HAP-1 (cell line): ENCODE data around the gene ANKLE2.
"Not testable (repeated sequence)": the region's sequence is repeated elsewhere in the genome, so short reads cannot be mapped to it uniquely, and the experiment has no call there.

ENCODE experiments used
- DNase-seq, 2 experiments: peaks; one replicate each; pipeline ENCODE4 v3.0.0-alpha.2; 2016 to 2020; ENCODE audit warnings: low spot score in 2 of 2
- H3K27me3 ChIP-seq: fragments of 250-450 bp; sonication (Bioruptor Pico); 2 replicates; pipeline ENCODE4 v1.5.1; 2020; ENCODE audit warnings: low read depth, mild to moderate bottlenecking, moderate library complexity
- H3K36me3 ChIP-seq: fragments of 250-450 bp; sonication (Bioruptor Pico); replicated peaks from 2 replicates; pipeline ENCODE4 v1.5.1; 2020; ENCODE audit warnings: mild to moderate bottlenecking
- H3K4me1 ChIP-seq: fragments of 250-450 bp; sonication (Bioruptor Pico); 2 replicates; pipeline ENCODE4 v1.5.1; 2020; ENCODE audit warnings: mild to moderate bottlenecking
- H3K4me3 ChIP-seq: fragments of 250-450 bp; sonication (Bioruptor Pico); 2 replicates; pipeline ENCODE4 v1.5.1; 2020; ENCODE audit warnings: mild to moderate bottlenecking, moderate library complexity
- H3K9me3 ChIP-seq: fragments of 250-450 bp; sonication (Bioruptor Pico); 2 replicates; pipeline ENCODE4 v1.5.1; 2020; ENCODE audit warnings: mild to moderate bottlenecking, moderate library complexity
- in situ Hi-C: fragments of 300-500 bp; cut with MboI; formaldehyde crosslinking; loops from 3 replicates; pipeline ENCODE4 v1.14.3; 2020; ENCODE audit warnings: low sequenced_read_pairs, inconsistent platforms, mixed read lengths

Gene ANKLE2

GRCh38 chr12:132788375-132789098 is 26.9 kb upstream of the ANKLE2 start:
- peaks cover 46% of the 10 kb centered on the region for H3K36me3 ChIP-seq
- in situ Hi-C loops, result no loop called here
- no peaks in the 10 kb centered on the region for H3K4me1 ChIP-seq
- no peak overlapping the region for H3K4me3 ChIP-seq
- peak in 1 of 2 experiments; percentile 23 for DNase-seq
- H3K9me3 ChIP-seq, result no peaks in the 10 kb centered on the region
- H3K27me3 ChIP-seq, result no peaks in the 10 kb centered on the region

- Histone ChIP-seq H3K4me1 (no peaks in the 10 kb centered on the region), H3K9me3 (no peaks in the 10 kb centered on the region), H3K27me3 (no peaks in the 10 kb centered on the region), H3K36me3 (peaks cover 53% of the 10 kb centered on the region), H3K4me3 (no peak overlapping the region)
- DNase-seq, result no peak
- in situ Hi-C loops, result no loop called here
These were observed 26.2 kb upstream of the ANKLE2 start for GRCh38 chr12:132787877-132788276.

- Histone ChIP-seq H3K36me3 (peaks cover 65% of the 10 kb centered on the region), H3K4me1 (no peaks in the 10 kb centered on the region), H3K4me3 (no peak overlapping the region), H3K27me3 (no peaks in the 10 kb centered on the region), H3K9me3 (no peaks in the 10 kb centered on the region)
- in situ Hi-C loops, result no loop called here
- no peak for DNase-seq
These were observed 24.6 kb upstream of the ANKLE2 start for GRCh38 chr12:132786192-132786591.

DNA sequence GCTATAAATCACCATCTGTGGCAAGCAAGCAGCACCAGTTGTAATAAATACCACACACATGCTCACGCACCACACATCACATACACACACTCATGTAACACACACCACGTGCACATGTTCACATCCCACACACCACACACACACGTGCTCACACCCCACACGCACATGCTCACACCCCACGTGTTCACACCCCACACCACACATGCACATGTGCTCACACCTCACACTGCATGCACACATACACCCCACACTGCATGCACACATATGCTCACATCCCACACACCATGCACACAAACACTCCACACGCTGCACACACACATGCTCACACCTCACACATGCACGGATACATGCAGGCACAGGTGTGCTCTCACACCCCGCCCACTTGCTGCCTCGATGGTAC is 22.9 kb upstream of the ANKLE2 start:
- Histone ChIP-seq H3K4me3 (no peak overlapping the region), H3K9me3 (no peaks in the 10 kb centered on the region), H3K27me3 (no peaks in the 10 kb centered on the region), H3K36me3 (peaks cover 66% of the 10 kb centered on the region), H3K4me1 (no peaks in the 10 kb centered on the region)
- in situ Hi-C loops, result no loop called here
- no peak for DNase-seq

GRCh38 chr12:132783917-132784531 is 22.4 kb upstream of the ANKLE2 start:
- in situ Hi-C loops, result no loop called here
- H3K4me3 ChIP-seq, result no peak overlapping the region
- H3K9me3 ChIP-seq, result no peaks in the 10 kb centered on the region
- H3K27me3 ChIP-seq, result no peaks in the 10 kb centered on the region
- no peak for DNase-seq
- peaks cover 61% of the 10 kb centered on the region for H3K36me3 ChIP-seq
- no peaks in the 10 kb centered on the region for H3K4me1 ChIP-seq

- no peak for DNase-seq
- H3K9me3 ChIP-seq, result no peaks in the 10 kb centered on the region
- H3K36me3 ChIP-seq, result peaks cover 64% of the 10 kb centered on the region
- in situ Hi-C loops, result no loop called here
- H3K27me3 ChIP-seq, result no peaks in the 10 kb centered on the region
- H3K4me3 ChIP-seq, result no peak overlapping the region
- no peaks in the 10 kb centered on the region for H3K4me1 ChIP-seq
These were observed 20.3 kb upstream of the ANKLE2 start for GRCh38 chr12:132781938-132782337.

DNA sequence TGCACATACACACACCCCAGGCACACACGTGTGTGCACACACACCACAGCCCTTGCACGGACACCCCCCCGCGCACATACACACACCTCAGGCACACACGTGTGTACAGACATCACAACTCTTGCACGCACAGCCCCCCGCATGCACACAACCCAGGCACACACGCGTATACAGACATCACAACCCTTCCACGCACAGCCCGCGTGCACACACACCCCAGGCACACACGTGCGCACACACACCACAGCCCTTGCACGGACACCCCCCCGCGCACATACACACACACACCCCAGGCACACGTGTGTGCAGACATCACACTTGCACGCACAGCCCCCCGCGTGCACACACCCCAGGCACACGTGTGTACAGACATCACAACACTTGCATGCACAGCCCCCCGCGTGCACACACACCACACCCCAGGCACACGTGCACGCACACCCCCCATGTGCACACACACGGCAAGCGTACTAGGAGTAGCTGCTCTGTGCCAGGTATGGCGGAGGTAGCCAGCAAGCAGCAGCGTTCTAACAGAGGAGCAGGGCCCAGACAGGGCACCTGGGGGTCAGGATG is 18.2 kb upstream of the ANKLE2 start:
- no peak overlapping the region for H3K4me3 ChIP-seq
- in situ Hi-C loops, result no loop called here
- no peaks in the 10 kb centered on the region for H3K9me3 ChIP-seq
- peaks cover 61% of the 10 kb centered on the region for H3K36me3 ChIP-seq
- no peaks in the 10 kb centered on the region for H3K4me1 ChIP-seq
- no peak for DNase-seq
- no peaks in the 10 kb centered on the region for H3K27me3 ChIP-seq

DNA sequence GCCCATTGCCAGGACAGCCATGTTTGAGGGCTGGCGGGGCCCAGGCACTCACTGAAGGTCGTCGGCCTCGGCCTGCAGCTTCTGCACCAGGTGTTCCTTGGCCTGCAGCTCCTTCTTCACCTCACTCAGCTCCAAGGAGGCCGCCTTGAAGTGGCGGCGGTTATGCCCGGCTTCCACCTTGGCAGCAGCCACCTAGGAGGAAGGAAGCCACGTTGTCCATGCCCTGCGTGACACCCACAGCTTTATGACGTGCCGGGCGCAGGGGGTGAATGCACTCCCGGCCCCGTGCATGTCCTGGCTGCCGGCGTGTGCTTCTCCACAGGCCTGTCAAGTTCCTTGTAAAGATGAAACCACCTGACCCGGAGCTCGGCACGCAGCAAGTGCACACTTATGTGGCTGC is 16.0 kb upstream of the ANKLE2 start:
- Histone ChIP-seq H3K4me1 (no peaks in the 10 kb centered on the region), H3K4me3 (no peak overlapping the region), H3K9me3 (no peaks in the 10 kb centered on the region), H3K36me3 (peaks cover 59% of the 10 kb centered on the region), H3K27me3 (no peaks in the 10 kb centered on the region)
- in situ Hi-C loops, result no loop called here
- DNase-seq, result no peak

DNA sequence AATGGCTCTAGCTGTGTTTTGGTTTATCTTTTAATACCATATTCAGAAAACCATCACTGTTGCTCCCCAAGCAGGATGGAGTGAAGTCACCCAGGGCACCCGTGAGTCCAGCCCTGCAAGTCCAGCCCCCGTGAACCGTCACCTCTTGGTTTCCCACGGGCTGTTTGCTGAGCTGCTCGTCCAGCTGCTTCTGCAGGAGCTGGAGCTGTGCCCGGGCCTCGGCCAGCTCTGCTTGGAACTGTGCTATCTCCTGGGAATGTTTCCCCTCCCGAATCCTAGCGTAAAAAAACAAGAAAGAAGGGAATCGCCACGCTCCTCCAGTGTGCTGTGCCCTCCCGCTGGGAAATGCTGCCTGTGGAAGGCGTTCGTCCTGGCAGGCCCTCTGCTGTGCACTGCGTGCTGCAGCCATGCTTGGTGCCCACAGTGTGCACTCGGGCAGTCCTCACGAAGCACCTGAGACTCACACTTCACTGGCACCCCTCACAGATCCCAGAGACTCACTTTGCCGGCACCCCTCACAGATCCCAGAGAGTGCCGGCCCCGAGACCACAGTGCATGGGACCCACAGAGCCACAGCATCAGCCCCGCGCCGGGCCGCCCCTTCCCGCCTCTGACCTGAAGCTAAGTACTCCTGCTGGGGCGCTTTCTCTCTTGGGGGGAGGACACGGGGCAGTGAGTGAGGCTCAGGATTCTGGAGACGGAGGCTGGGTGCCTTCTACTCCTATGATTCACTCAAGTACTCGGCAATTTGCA is 15.4 kb upstream of the ANKLE2 start:
- in situ Hi-C loops, result no loop called here
- Histone ChIP-seq H3K36me3 (peaks cover 56% of the 10 kb centered on the region), H3K27me3 (no peaks in the 10 kb centered on the region), H3K9me3 (no peaks in the 10 kb centered on the region), H3K4me1 (no peaks in the 10 kb centered on the region), H3K4me3 (no peak overlapping the region)
- DNase-seq, result no peak

GRCh38 chr12:132776230-132776625 is 14.6 kb upstream of the ANKLE2 start:
- H3K36me3 ChIP-seq, result peaks cover 49% of the 10 kb centered on the region
- DNase-seq, H3K9me3 ChIP-seq, H3K4me3 ChIP-seq, H3K4me1 ChIP-seq, H3K27me3 ChIP-seq, in situ Hi-C loops: not testable (repeated sequence)

GRCh38 chr12:132775502-132776229 is 14.0 kb upstream of the ANKLE2 start:
- no peak for DNase-seq
- H3K27me3 ChIP-seq, result no peaks in the 10 kb centered on the region
- in situ Hi-C loops, result no loop called here
- peaks cover 48% of the 10 kb centered on the region for H3K36me3 ChIP-seq
- no peaks in the 10 kb centered on the region for H3K9me3 ChIP-seq
- no peak overlapping the region for H3K4me3 ChIP-seq
- no peaks in the 10 kb centered on the region for H3K4me1 ChIP-seq

DNA sequence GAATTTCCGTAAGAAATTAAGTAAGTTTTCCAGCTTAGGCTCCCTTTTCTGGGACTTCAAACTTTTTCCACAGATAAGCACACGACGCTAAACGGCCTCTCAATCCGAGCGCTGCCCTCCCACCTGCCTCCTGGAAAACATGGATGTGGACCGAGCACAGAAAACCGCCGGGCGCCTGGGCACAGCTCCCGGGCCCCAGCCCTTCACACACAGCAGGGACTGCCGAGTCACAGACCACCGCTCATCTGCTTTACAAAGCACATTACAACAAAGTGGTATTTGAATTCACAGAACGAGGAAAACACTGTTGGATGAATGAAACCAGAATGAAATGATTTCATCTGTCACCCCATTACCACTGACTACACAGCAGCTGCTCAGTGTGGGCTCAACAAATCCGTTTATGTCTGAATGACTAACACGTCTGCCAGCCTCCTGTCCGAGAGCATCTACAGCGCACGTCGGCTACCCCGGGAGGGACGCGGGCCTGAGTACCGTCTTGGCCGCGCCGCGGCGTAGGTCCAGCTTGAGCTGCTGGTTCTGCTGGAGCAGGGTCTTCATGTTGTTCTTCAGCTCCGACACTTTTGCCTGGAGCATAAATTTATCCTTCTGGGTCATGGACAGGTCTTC is 13.1 kb upstream of the ANKLE2 start:
- no peaks in the 10 kb centered on the region for H3K9me3 ChIP-seq
- DNase-seq, result no peak
- no peak overlapping the region for H3K4me3 ChIP-seq
- in situ Hi-C loops, result no loop called here
- H3K27me3 ChIP-seq, result no peaks in the 10 kb centered on the region
- H3K4me1 ChIP-seq, result no peaks in the 10 kb centered on the region
- H3K36me3 ChIP-seq, result peaks cover 46% of the 10 kb centered on the region

DNA sequence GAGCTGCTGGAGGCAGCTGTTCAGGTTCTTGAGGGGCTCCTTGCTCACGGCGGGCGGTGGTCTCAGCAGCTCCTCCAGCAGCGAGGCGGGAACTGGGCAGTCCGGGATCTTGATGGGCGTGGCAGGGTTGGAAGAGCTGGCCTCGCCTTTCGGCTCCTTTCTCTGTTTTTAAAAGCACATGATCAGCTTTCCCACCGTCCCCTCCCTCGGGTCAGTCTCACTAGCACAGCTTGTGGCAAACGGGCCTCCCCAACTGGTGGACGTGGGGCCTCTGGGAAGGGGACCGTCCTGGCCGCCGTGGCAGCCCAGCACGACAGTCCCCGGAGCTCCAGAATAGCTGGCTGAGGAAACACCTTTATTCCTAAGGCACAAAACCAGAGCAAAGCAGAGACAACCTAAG is 12.5 kb upstream of the ANKLE2 start:
- DNase-seq, result no peak
- H3K9me3 ChIP-seq, result no peaks in the 10 kb centered on the region
- H3K4me3 ChIP-seq, result no peak overlapping the region
- H3K4me1 ChIP-seq, result no peaks in the 10 kb centered on the region
- H3K36me3 ChIP-seq, result peaks cover 50% of the 10 kb centered on the region
- in situ Hi-C loops, result no loop called here
- no peaks in the 10 kb centered on the region for H3K27me3 ChIP-seq
